Endothelial cell of umbilical vein (primary cell): ENCODE data around the gene MAP6. TPM values are rescaled to one million over a fixed set of nuclear protein-coding genes. Genes with fewer than 3 reads are reported as not detected.

ENCODE experiments used
- BruUV-seq: library from RNA; stranded (reverse); fragments of 400-500 nt; replicated peaks from 2 replicates; lab custom pipeline; 2021; lab: Mats Ljungman, UMichigan
- CTCF ChIA-PET: fragments of 300-600, 350-600 bp; sonication (Branson Sonifier 250); formaldehyde crosslinking; loops from one replicate; lab custom pipeline; 2021; ENCODE audit warnings: antibody characterized with exemption, inconsistent platforms; lab: Charles Lee
- POLR2A ChIA-PET: fragments of 300-600, 350-600 bp; sonication (Branson Sonifier 250); formaldehyde crosslinking; loops from one replicate; lab custom pipeline; 2021; ENCODE audit warnings: antibody characterized with exemption, inconsistent platforms; lab: Charles Lee
- DNase-seq: peaks from one replicate; pipeline ENCODE4 v3.0.0-alpha.2; 2011; ENCODE audit warnings: low read depth, low spot score
- FAIRE-seq: peaks from 2 replicates; lab custom pipeline; 2011; peaks lifted over from hg19 to GRCh38; lab: Jason Lieb, UNC
- H2AFZ ChIP-seq: 2 replicates; pipeline ENCODE4 v1.6.0; 2012; ENCODE audit warnings: low read depth, low read length, control low read depth, inconsistent platforms
- H3K27ac ChIP-seq: 2 replicates; pipeline ENCODE4 v1.5.1; 2011; ENCODE audit warnings: low read depth, mild to moderate bottlenecking, control low read depth, low read length, moderate library complexity; ENCODE audit not compliant: insufficient read depth
- H3K27me3 ChIP-seq, 2 experiments: 2 replicates each; pipeline versions ENCODE4 v1.6.0 to v1.6.1; 2011; ENCODE audit warnings: low read length in 2 of 2, mixed read lengths in 1 of 2; ENCODE audit not compliant: control insufficient read depth in 2 of 2, insufficient read depth in 2 of 2
- H3K36me3 ChIP-seq, 2 experiments: 2 replicates in 1 of 2; 3 replicates in 1 of 2; pipeline ENCODE4 v1.5.1; 2011; ENCODE audit warnings: low read length in 2 of 2, mild to moderate bottlenecking in 1 of 2, moderate library complexity in 1 of 2; ENCODE audit not compliant: control insufficient read depth in 2 of 2, insufficient read depth in 2 of 2; ENCODE audit errors: extremely low read depth in 1 of 2
- H3K4me1 ChIP-seq: 3 replicates; pipeline ENCODE4 v1.5.1; 2011; ENCODE audit warnings: mild to moderate bottlenecking, low read length; ENCODE audit not compliant: control insufficient read depth, insufficient read depth; ENCODE audit errors: extremely low read depth
- H3K4me2 ChIP-seq: 2 replicates; pipeline ENCODE4 v1.6.1; 2011; ENCODE audit warnings: low read length, control low read depth, mixed read lengths; ENCODE audit not compliant: insufficient read depth
- H3K4me3 ChIP-seq, 3 experiments: fragments of 200-600 bp in 1 of 3; sonication (generic), shearing (Covaris generic) in 1 of 3; replicated peaks in 1 of 3; 2 replicates each; pipeline ENCODE4 v1.5.1; 2011 to 2016; ENCODE audit warnings: control low read depth in 3 of 3, low read length in 3 of 3, mild to moderate bottlenecking in 2 of 3, inconsistent platforms in 1 of 3, low read depth in 1 of 3, moderate library complexity in 1 of 3; ENCODE audit not compliant: insufficient read depth in 1 of 3
- H3K79me2 ChIP-seq: 2 replicates; pipeline ENCODE4 v1.6.0; 2012; ENCODE audit warnings: low read length, inconsistent platforms; ENCODE audit not compliant: control insufficient read depth, insufficient read depth
- H3K9ac ChIP-seq: replicated peaks from 2 replicates; pipeline ENCODE3; 2011; ENCODE audit warnings: low read length, control low read depth; ENCODE audit not compliant: insufficient read depth; ENCODE audit errors: extremely low read depth
- H3K9me1 ChIP-seq: replicated peaks from 3 replicates; pipeline ENCODE4 v1.6.0; 2011; ENCODE audit warnings: mild to moderate bottlenecking, low read length; ENCODE audit not compliant: control insufficient read depth, insufficient read depth; ENCODE audit errors: extremely low read depth
- H3K9me3 ChIP-seq: replicated peaks from 2 replicates; pipeline ENCODE4 v1.5.1; 2012; ENCODE audit warnings: low read length, inconsistent platforms; ENCODE audit not compliant: control insufficient read depth, insufficient read depth
- H4K20me1 ChIP-seq: replicated peaks from 2 replicates; pipeline ENCODE3; 2011; ENCODE audit warnings: mild to moderate bottlenecking, low read length; ENCODE audit not compliant: control insufficient read depth, insufficient read depth; ENCODE audit errors: extremely low read depth
- EZH2 ChIP-seq: IDR thresholded peaks from 2 replicates; pipeline ENCODE4 v1.6.1; 2012; ENCODE audit warnings: borderline replicate concordance, low read depth, mild to moderate bottlenecking, moderate library complexity, low read length, inconsistent platforms; ENCODE audit not compliant: severe bottlenecking
- FOS ChIP-seq: IDR thresholded peaks from 2 replicates; pipeline ENCODE4 v1.6.1; 2011; ENCODE audit warnings: mild to moderate bottlenecking, low read length, moderate library complexity, borderline replicate concordance; ENCODE audit not compliant: insufficient read depth
- GATA2 ChIP-seq: IDR thresholded peaks from 2 replicates; pipeline ENCODE4 v1.7.0; 2011; ENCODE audit warnings: low read depth, mild to moderate bottlenecking, moderate library complexity, mixed read lengths, low read length; ENCODE audit not compliant: insufficient read length, insufficient read depth
- JUN ChIP-seq: IDR thresholded peaks from 2 replicates; pipeline ENCODE4 v1.6.1; 2011; ENCODE audit warnings: borderline replicate concordance, low read depth; ENCODE audit not compliant: insufficient read length, insufficient read depth
- POLR2A ChIP-seq: IDR thresholded peaks from 2 replicates; pipeline ENCODE4 v1.6.1; 2012; ENCODE audit warnings: low read depth, mild to moderate bottlenecking, control low read depth, low read length
- POLR2AphosphoS5 ChIP-seq: IDR thresholded peaks from 2 replicates; pipeline ENCODE4 v1.6.1; 2012; ENCODE audit warnings: low read depth, mild to moderate bottlenecking, control low read depth, low read length, moderate library complexity; ENCODE audit not compliant: insufficient read depth
- dilution Hi-C: fragments of 300-500 bp; cut with MboI; formaldehyde crosslinking; loops from one replicate; pipeline ENCODE4 v1.15.0; 2019; ENCODE audit warnings: low sequenced_read_pairs; ENCODE audit not compliant: extremely low pct_ligation_motif_present
- intact Hi-C: fragments of 100-400 bp; cut with micrococcal nuclease; formaldehyde crosslinking; loops from one replicate; pipeline ENCODE4 v1.10.0; 2022
- polyA plus RNA-seq, 4 experiments: library from polyadenylated mRNA; depleted of rRNA in 3 of 4; stranded (reverse) in 3 of 4; unstranded in 1 of 4; fragments of >200 nt; gene quantifications; 2 replicates each; pipeline versions ENCODE4 v1.2.1 to v1.2.3, GENCODE V29; 2011 to 2012; ENCODE audit warnings: missing spikeins in 1 of 4
- total RNA-seq: library from RNA; stranded (reverse); gene quantifications from 2 replicates; pipeline ENCODE4 v1.2.3, GENCODE V29; 2021
- TF ChIP-seq, protein P1 (sequence below): IDR thresholded peaks from 2 replicates; pipeline ENCODE4 v1.6.1; 2011; ENCODE audit not compliant: insufficient read depth, insufficient read length
- TF ChIP-seq, protein P2 (sequence below), 2 donors: IDR thresholded peaks; 1 replicate in 1 of 2; 2 replicates in 1 of 2; pipeline ENCODE4 v1.5.1; 2011; ENCODE audit warnings: low read length in 2 of 2, mild to moderate bottlenecking in 2 of 2, moderate library complexity in 2 of 2, control low read depth in 1 of 2, inconsistent platforms in 1 of 2, low read depth in 1 of 2; ENCODE audit not compliant: insufficient read depth in 1 of 2; ENCODE audit errors: extremely low read depth in 1 of 2

MAP6 gene
- total and polyA plus RNA-seq, 2 donors (not counting 3 experiments of a cell fraction or from before 2014, with no cell fraction given), result 0.12 TPM; not detected in 1

DNA sequence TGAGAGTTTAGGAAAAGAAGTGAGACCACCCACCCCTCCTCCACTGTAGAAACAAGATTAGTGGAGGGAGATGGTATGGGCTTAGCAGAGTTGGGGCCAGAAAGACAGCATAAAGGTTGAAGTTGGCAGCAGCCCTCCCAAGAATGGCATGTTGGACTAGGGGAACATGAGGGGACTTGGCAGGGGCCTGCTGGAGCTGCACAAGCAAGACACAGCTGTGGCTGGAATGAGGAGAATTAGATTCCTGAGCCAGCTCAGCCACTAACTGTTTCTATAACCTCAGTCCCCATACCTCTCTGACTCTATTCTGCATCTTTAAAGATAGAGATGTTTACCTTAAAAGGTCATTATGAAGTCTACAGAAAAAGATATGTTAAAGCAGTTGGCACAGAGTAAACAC, 13.2 kb downstream of the MAP6 start:
- no peak overlapping the region for H3K4me2 ChIP-seq
- H3K36me3 ChIP-seq, result no peaks in the 10 kb centered on the region
- CTCF ChIA-PET, result no interaction called here
- H3K4me1 ChIP-seq, result no peaks in the 10 kb centered on the region
- intact Hi-C loops, result no loop called here
- H3K79me2 ChIP-seq, result no peaks in the 10 kb centered on the region
- no peak overlapping the region for H3K4me3 ChIP-seq
- POLR2A ChIA-PET, result no interaction called here
- no peaks in the 10 kb centered on the region for H3K9me3 ChIP-seq
- no TSS peak for BruUV-seq
- dilution Hi-C loops, result no loop called here
- H4K20me1 ChIP-seq, result no peaks in the 10 kb centered on the region
- no peak overlapping the region for H2AFZ ChIP-seq
- FAIRE-seq (no peak), DNase-seq (no peak)
- peaks cover 24 to 29% of the 10 kb centered on the region in 2 experiments for H3K27me3 ChIP-seq
- H3K9ac ChIP-seq, result no peak overlapping the region
- no peak for TF ChIP-seq FOS
- TF ChIP-seq, protein P1, sequence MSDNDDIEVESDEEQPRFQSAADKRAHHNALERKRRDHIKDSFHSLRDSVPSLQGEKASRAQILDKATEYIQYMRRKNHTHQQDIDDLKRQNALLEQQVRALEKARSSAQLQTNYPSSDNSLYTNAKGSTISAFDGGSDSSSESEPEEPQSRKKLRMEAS, result no peak
- no peak for TF ChIP-seq JUN
- TF ChIP-seq POLR2A, result no peak
- TF ChIP-seq, protein P2, sequence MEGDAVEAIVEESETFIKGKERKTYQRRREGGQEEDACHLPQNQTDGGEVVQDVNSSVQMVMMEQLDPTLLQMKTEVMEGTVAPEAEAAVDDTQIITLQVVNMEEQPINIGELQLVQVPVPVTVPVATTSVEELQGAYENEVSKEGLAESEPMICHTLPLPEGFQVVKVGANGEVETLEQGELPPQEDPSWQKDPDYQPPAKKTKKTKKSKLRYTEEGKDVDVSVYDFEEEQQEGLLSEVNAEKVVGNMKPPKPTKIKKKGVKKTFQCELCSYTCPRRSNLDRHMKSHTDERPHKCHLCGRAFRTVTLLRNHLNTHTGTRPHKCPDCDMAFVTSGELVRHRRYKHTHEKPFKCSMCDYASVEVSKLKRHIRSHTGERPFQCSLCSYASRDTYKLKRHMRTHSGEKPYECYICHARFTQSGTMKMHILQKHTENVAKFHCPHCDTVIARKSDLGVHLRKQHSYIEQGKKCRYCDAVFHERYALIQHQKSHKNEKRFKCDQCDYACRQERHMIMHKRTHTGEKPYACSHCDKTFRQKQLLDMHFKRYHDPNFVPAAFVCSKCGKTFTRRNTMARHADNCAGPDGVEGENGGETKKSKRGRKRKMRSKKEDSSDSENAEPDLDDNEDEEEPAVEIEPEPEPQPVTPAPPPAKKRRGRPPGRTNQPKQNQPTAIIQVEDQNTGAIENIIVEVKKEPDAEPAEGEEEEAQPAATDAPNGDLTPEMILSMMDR (IDR thresholded peaks at IDR 0.05; ENCODE audit: extremely low read depth in 1 of 2, insufficient read depth in 1 of 2, low read depth in 1 of 2, low read length in 2 of 2), result no peak
- TF ChIP-seq POLR2AphosphoS5, result no peak
- TF ChIP-seq EZH2, result no peak
- TF ChIP-seq GATA2, result no peak
- H3K9me1 ChIP-seq, result no peaks in the 10 kb centered on the region
- no peak overlapping the region for H3K27ac ChIP-seq
